ENCODE measurements around the gene CORO6. TPM values are rescaled to one million over a fixed set of nuclear protein-coding genes. Genes with fewer than 3 reads are reported as not detected.

Gene CORO6
- total and polyA plus RNA-seq, 4 experiments from 2014 or later, result 1.6 to 2.2 TPM; not detected in 2

GRCh38 chr17:29603109-29603674 is 19.5 kb downstream of the CORO6 start:
- Mint-ChIP-seq H3K9me3 (no peaks in the 10 kb centered on the region), H3K36me3 (no peaks in the 10 kb centered on the region), H3K4me3 (no peak overlapping the region), H3K27me3 (no peaks in the 10 kb centered on the region), H3K27ac (no peak overlapping the region), H3K4me1 (no peaks in the 10 kb centered on the region)
- ChIA-PET POLR2A (ENCODE audit: partially characterized antibody) (no interaction called here), CTCF (ENCODE audit: partially characterized antibody) (interaction anchor here (1.1 kb wide), 1 partner anchor 10 kb away, joined by 3 read pairs; no protein-coding TSS in a partner anchor)
- H3K27me3 ChIP-seq (ENCODE audit: insufficient read depth, low read length), result no peaks in the 10 kb centered on the region
- DNase-seq, result no peak
- intact Hi-C loops (cut with micrococcal nuclease), result no loop called here
- H3K4me1 ChIP-seq (ENCODE audit: insufficient read depth, low read length), result no peaks in the 10 kb centered on the region
- no peak overlapping the region for H3K4me3 ChIP-seq (ENCODE audit: low read length in 2 of 2)
- no peak overlapping the region for H3K27ac ChIP-seq (ENCODE audit: low read depth, low read length)
- no peaks in the 10 kb centered on the region for H3K36me3 ChIP-seq (ENCODE audit: insufficient read depth, low read length)
- no peaks in the 10 kb centered on the region for H3K9me3 ChIP-seq (ENCODE audit: control insufficient read depth in 1 of 2, low read length in 2 of 2)

- intact Hi-C loops (cut with micrococcal nuclease), result no loop called here
- Mint-ChIP-seq H3K4me1 (peaks cover 0 to 4% (median 3%) of the 10 kb centered on the region in 4 donors), H3K4me3 (no peak overlapping the region), H3K9me3 (no peaks in the 10 kb centered on the region), H3K27me3 (no peaks in the 10 kb centered on the region), H3K36me3 (peaks cover 0 to 1% of the 10 kb centered on the region in 2 donors), H3K27ac (no peak overlapping the region)
- no peaks in the 10 kb centered on the region for H3K9me3 ChIP-seq (ENCODE audit: control insufficient read depth in 1 of 2, low read length in 2 of 2)
- peaks cover 14% of the 10 kb centered on the region for H3K4me1 ChIP-seq (ENCODE audit: insufficient read depth, low read length)
- no peaks in the 10 kb centered on the region for H3K36me3 ChIP-seq (ENCODE audit: insufficient read depth, low read length)
- no peak overlapping the region for H3K4me3 ChIP-seq (ENCODE audit: low read length in 2 of 2)
- ChIA-PET CTCF (ENCODE audit: partially characterized antibody) (interaction anchor here (1.0 to 1.2 kb wide), 3 partner anchors 16 to 20 kb away, joined by 3 read pairs; no protein-coding TSS in a partner anchor), POLR2A (ENCODE audit: partially characterized antibody) (interaction anchor here (1.0 kb wide), 1 partner anchor 16 kb away, joined by 3 read pairs; no protein-coding TSS in a partner anchor)
- H3K27me3 ChIP-seq (ENCODE audit: insufficient read depth, low read length), result no peaks in the 10 kb centered on the region
- no peak for DNase-seq
- no peak overlapping the region for H3K27ac ChIP-seq (ENCODE audit: low read depth, low read length)
Measured at GRCh38 chr17:29597361-29598172, 25.1 kb downstream of the CORO6 start.

DNA sequence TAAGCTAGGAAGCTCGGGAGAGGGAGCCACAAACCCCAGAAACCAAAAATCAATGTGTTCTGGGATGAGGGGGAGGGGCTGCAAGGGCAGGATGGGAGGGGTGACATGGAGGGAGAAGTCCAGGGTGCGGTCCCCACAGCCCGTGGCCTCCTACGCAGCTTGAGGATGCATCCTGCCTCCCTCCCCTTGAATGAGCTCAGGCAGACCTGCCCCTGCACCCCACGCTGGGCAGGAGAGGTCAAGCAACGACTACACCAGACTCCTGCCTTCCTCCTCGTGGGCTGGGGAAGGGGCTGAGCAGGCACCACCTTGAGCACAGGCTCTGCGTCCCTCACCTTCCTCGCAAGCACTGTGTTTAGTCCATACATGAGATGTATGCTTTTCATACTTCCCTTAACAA is 25.9 kb downstream of the CORO6 start:
- no peak for DNase-seq
- ChIA-PET CTCF (ENCODE audit: partially characterized antibody) (interaction anchor here (1.0 to 1.2 kb wide), 3 partner anchors 17 to 21 kb away, joined by 3 read pairs; no protein-coding TSS in a partner anchor), POLR2A (ENCODE audit: partially characterized antibody) (no interaction called here)
- Histone ChIP-seq H3K27me3 (ENCODE audit: insufficient read depth, low read length) (no peaks in the 10 kb centered on the region), H3K36me3 (ENCODE audit: insufficient read depth, low read length) (no peaks in the 10 kb centered on the region), H3K4me3 (ENCODE audit: low read length in 2 of 2) (no peak overlapping the region), H3K9me3 (ENCODE audit: control insufficient read depth in 1 of 2, low read length in 2 of 2) (no peaks in the 10 kb centered on the region), H3K27ac (ENCODE audit: low read depth, low read length) (no peak overlapping the region), H3K4me1 (ENCODE audit: insufficient read depth, low read length) (peaks cover 21% of the 10 kb centered on the region)
- Mint-ChIP-seq H3K9me3 (no peaks in the 10 kb centered on the region), H3K36me3 (peaks cover 0 to 1% of the 10 kb centered on the region in 2 donors), H3K4me3 (no peak overlapping the region), H3K27ac (no peak overlapping the region), H3K4me1 (peaks cover 0 to 11% (median 7%) of the 10 kb centered on the region in 4 donors), H3K27me3 (no peaks in the 10 kb centered on the region)
- intact Hi-C loops (cut with micrococcal nuclease), result no loop called here

GRCh38 chr17:29595943-29596774 is 26.6 kb downstream of the CORO6 start:
- Histone ChIP-seq H3K9me3 (ENCODE audit: control insufficient read depth in 1 of 2, low read length in 2 of 2) (no peaks in the 10 kb centered on the region), H3K4me1 (ENCODE audit: insufficient read depth, low read length) (peaks cover 28% of the 10 kb centered on the region), H3K27me3 (ENCODE audit: insufficient read depth, low read length) (no peaks in the 10 kb centered on the region), H3K4me3 (ENCODE audit: low read length in 2 of 2) (no peak overlapping the region), H3K27ac (ENCODE audit: low read depth, low read length) (no peak overlapping the region), H3K36me3 (ENCODE audit: insufficient read depth, low read length) (no peaks in the 10 kb centered on the region)
- H3K27ac Mint-ChIP-seq, result peak overlapping the region in 1 of 7 donors; percentile 37
- H3K4me3 Mint-ChIP-seq, result no peak overlapping the region
- H3K27me3 Mint-ChIP-seq, result no peaks in the 10 kb centered on the region
- peaks cover 4 to 18% (median 12%) of the 10 kb centered on the region in 4 donors for H3K4me1 Mint-ChIP-seq
- intact Hi-C loops (cut with micrococcal nuclease), result no loop called here
- DNase-seq, result no peak
- H3K36me3 Mint-ChIP-seq, result peaks cover 0 to 1% of the 10 kb centered on the region in 2 donors
- POLR2A ChIA-PET (ENCODE audit: partially characterized antibody), result interaction anchor here (6.0 kb wide), 1 partner anchor 28 kb away, joined by 68 read pairs; the partner anchor contains the start of genes ABHD15 and TP53I13
- CTCF ChIA-PET (ENCODE audit: partially characterized antibody), result no interaction called here
- no peaks in the 10 kb centered on the region for H3K9me3 Mint-ChIP-seq

- intact Hi-C loops (cut with micrococcal nuclease), result no loop called here
- Mint-ChIP-seq H3K4me1 (peaks cover 8 to 26% (median 19%) of the 10 kb centered on the region in 4 donors), H3K4me3 (peak overlapping the region; percentile 40 to 76 (median 56)), H3K36me3 (peaks cover 0 to 1% of the 10 kb centered on the region in 2 donors), H3K9me3 (no peaks in the 10 kb centered on the region), H3K27me3 (no peaks in the 10 kb centered on the region), H3K27ac (no peak overlapping the region)
- Histone ChIP-seq H3K27ac (ENCODE audit: low read depth, low read length) (no peak overlapping the region), H3K36me3 (ENCODE audit: insufficient read depth, low read length) (no peaks in the 10 kb centered on the region), H3K4me3 (ENCODE audit: low read length in 2 of 2) (no peak overlapping the region), H3K4me1 (ENCODE audit: insufficient read depth, low read length) (peaks cover 36% of the 10 kb centered on the region), H3K27me3 (ENCODE audit: insufficient read depth, low read length) (no peaks in the 10 kb centered on the region), H3K9me3 (ENCODE audit: control insufficient read depth in 1 of 2, low read length in 2 of 2) (no peaks in the 10 kb centered on the region)
- DNase-seq, result no peak
- ChIA-PET CTCF (ENCODE audit: partially characterized antibody) (interaction anchor here (1.6 to 5.0 kb wide), 3 partner anchors 15 to 26 kb away, joined by 6 to 105 read pairs (median 36); partner anchors contain the start of genes ABHD15 and TP53I13), POLR2A (ENCODE audit: partially characterized antibody) (interaction anchor here (4.8 to 6.0 kb wide), 2 partner anchors 20 to 27 kb away, joined by 68 to 109 read pairs; partner anchors contain the start of genes ABHD15 and TP53I13)
Measured at GRCh38 chr17:29595107-29595942, 27.4 kb downstream of the CORO6 start.

- peaks cover 43% of the 10 kb centered on the region for H3K4me1 ChIP-seq (ENCODE audit: insufficient read depth, low read length)
- Mint-ChIP-seq H3K27ac (peak overlapping the region in 3 of 7 donors; percentile 13 to 63 (median 23)), H3K9me3 (no peaks in the 10 kb centered on the region), H3K4me3 (peak overlapping the region; percentile 69 to 86 (median 74)), H3K4me1 (peaks cover 13 to 32% (median 24%) of the 10 kb centered on the region in 4 donors), H3K36me3 (peaks cover 0 to 3% of the 10 kb centered on the region in 2 donors), H3K27me3 (no peaks in the 10 kb centered on the region)
- intact Hi-C loops (cut with micrococcal nuclease), result no loop called here
- H3K4me3 ChIP-seq (ENCODE audit: low read length in 2 of 2), result no peak overlapping the region
- H3K9me3 ChIP-seq (ENCODE audit: control insufficient read depth in 1 of 2, low read length in 2 of 2), result no peaks in the 10 kb centered on the region
- DNase-seq, result no peak
- no peaks in the 10 kb centered on the region for H3K36me3 ChIP-seq (ENCODE audit: insufficient read depth, low read length)
- CTCF ChIA-PET (ENCODE audit: partially characterized antibody), result interaction anchor here (1.2 to 5.0 kb wide), 5 partner anchors 14 to 27 kb away, joined by 3 to 123 read pairs (median 36); partner anchors contain the start of genes ABHD15 and TP53I13
- no peak overlapping the region for H3K27ac ChIP-seq (ENCODE audit: low read depth, low read length)
- POLR2A ChIA-PET (ENCODE audit: partially characterized antibody), result interaction anchor here (4.8 to 6.0 kb wide), 2 partner anchors 21 to 27 kb away, joined by 68 to 109 read pairs; partner anchors contain the start of genes ABHD15 and TP53I13
- H3K27me3 ChIP-seq (ENCODE audit: insufficient read depth, low read length), result no peaks in the 10 kb centered on the region
Measured at GRCh38 chr17:29594519-29595090, 28.1 kb downstream of the CORO6 start.

Data from CD4-positive, alpha-beta memory T cell (primary cell).